CD14-positive monocyte (primary cell): Measurements from ENCODE around the gene EGLN3. TPM values are rescaled to one million over a fixed set of nuclear protein-coding genes. Genes with fewer than 3 reads are reported as not detected.

Experiments
- DNase-seq, 3 donors: peaks; one replicate each; pipeline ENCODE4 v3.0.0-alpha.2; 2011 to 2022
- H2AFZ ChIP-seq: 2 replicates; pipeline ENCODE4 v1.6.0; 2012; ENCODE audit warnings: mild to moderate bottlenecking, low read depth, low read length, inconsistent platforms; ENCODE audit not compliant: insufficient read depth, poor library complexity, severe bottlenecking
- H3K27ac ChIP-seq, 2 donors: 1 replicate in 1 of 2; 2 replicates in 1 of 2; pipeline ENCODE4 v1.5.1; 2012 to 2013; ENCODE audit warnings: low read length in 2 of 2, control low read depth in 1 of 2, inconsistent platforms in 1 of 2, low read depth in 1 of 2, mild to moderate bottlenecking in 1 of 2
- H3K27me3 ChIP-seq, 2 donors: one replicate each; pipeline versions ENCODE4 v1.6.0 to v1.6.1; 2011 to 2013; ENCODE audit warnings: low read length in 2 of 2; ENCODE audit not compliant: control insufficient read depth in 2 of 2, insufficient read depth in 2 of 2
- H3K36me3 ChIP-seq, 2 donors: replicated peaks in 1 of 2; 1 replicate in 1 of 2; 2 replicates in 1 of 2; pipeline versions ENCODE4 v1.5.1 to v1.6.1; 2012 to 2013; ENCODE audit warnings: low read length in 2 of 2, control low read depth in 1 of 2, inconsistent platforms in 1 of 2, mild to moderate bottlenecking in 1 of 2; ENCODE audit not compliant: insufficient read depth in 2 of 2, control insufficient read depth in 1 of 2
- H3K4me1 ChIP-seq, 2 donors: 1 replicate in 1 of 2; 2 replicates in 1 of 2; pipeline versions ENCODE4 v1.5.1 to v1.6.1; 2012 to 2013; ENCODE audit warnings: low read length in 2 of 2, control low read depth in 1 of 2, inconsistent platforms in 1 of 2, mild to moderate bottlenecking in 1 of 2, moderate library complexity in 1 of 2; ENCODE audit not compliant: insufficient read depth in 2 of 2, control insufficient read depth in 1 of 2
- H3K4me2 ChIP-seq: replicated peaks from 2 replicates; pipeline ENCODE3; 2012; ENCODE audit warnings: low read length, moderate library complexity, mild to moderate bottlenecking; ENCODE audit not compliant: poor library complexity, severe bottlenecking; ENCODE audit errors: extremely low read depth
- H3K4me3 ChIP-seq, 3 experiments: fragments of 200-600 bp in 1 of 3; sonication (generic) in 1 of 3; replicated peaks in 1 of 3; 1 replicate in 2 of 3; 2 replicates in 1 of 3; pipeline ENCODE4 v1.5.1; 2011 to 2013; ENCODE audit warnings: low read length in 3 of 3, mild to moderate bottlenecking in 3 of 3, control low read depth in 2 of 3, low read depth in 2 of 3, inconsistent platforms in 1 of 3, moderate library complexity in 1 of 3
- H3K79me2 ChIP-seq: 2 replicates; pipeline ENCODE4 v1.6.0; 2012; ENCODE audit warnings: mild to moderate bottlenecking, control low read depth, inconsistent platforms, low read length, moderate library complexity; ENCODE audit not compliant: insufficient read depth
- H3K9ac ChIP-seq: 2 replicates; pipeline ENCODE4 v1.6.0; 2017; ENCODE audit warnings: low read length, mild to moderate bottlenecking; ENCODE audit not compliant: insufficient read depth, poor library complexity, severe bottlenecking
- H3K9me3 ChIP-seq, 2 donors: replicated peaks in 1 of 2; 1 replicate in 1 of 2; 2 replicates in 1 of 2; pipeline versions ENCODE4 v1.5.1 to v1.6.1; 2012 to 2013; ENCODE audit warnings: low read length in 2 of 2, control low read depth in 1 of 2; ENCODE audit not compliant: control insufficient read depth in 1 of 2, insufficient read depth in 1 of 2
- H4K20me1 ChIP-seq: 2 replicates; pipeline ENCODE4 v1.6.0; 2012; ENCODE audit warnings: mild to moderate bottlenecking, low read length, control low read depth, moderate library complexity; ENCODE audit not compliant: insufficient read depth
- H3K27ac Mint-ChIP-seq, 7 donors: one replicate each; pipeline ENCODE4 v1.8.0; 2020; ENCODE audit warnings: mild to moderate bottlenecking in 7 of 7, mixed read lengths in 7 of 7, moderate library complexity in 6 of 7, inconsistent platforms in 2 of 7
- H3K27me3 Mint-ChIP-seq, 3 donors: one replicate each; pipeline ENCODE4 v1.8.0; 2021 to 2022; ENCODE audit warnings: low read depth in 3 of 3, mild to moderate bottlenecking in 3 of 3, mixed read lengths in 3 of 3, moderate library complexity in 3 of 3, inconsistent platforms in 1 of 3
- H3K36me3 Mint-ChIP-seq, 2 donors: one replicate each; pipeline ENCODE4 v1.8.0; 2020; ENCODE audit warnings: mixed read lengths in 2 of 2, inconsistent platforms in 1 of 2, mild to moderate bottlenecking in 1 of 2
- H3K4me1 Mint-ChIP-seq: one replicate; pipeline ENCODE4 v1.8.0; 2020; ENCODE audit warnings: mild to moderate bottlenecking, mixed read lengths
- H3K4me3 Mint-ChIP-seq, 2 donors: one replicate each; pipeline ENCODE4 v1.8.0; 2020; ENCODE audit warnings: mild to moderate bottlenecking in 2 of 2, mixed read lengths in 2 of 2, moderate library complexity in 1 of 2
- H3K9me3 Mint-ChIP-seq, 7 donors: one replicate each; pipeline ENCODE4 v1.8.0; 2020 to 2022; ENCODE audit warnings: mixed read lengths in 7 of 7, mild to moderate bottlenecking in 6 of 7, moderate library complexity in 6 of 7, inconsistent platforms in 2 of 7
- WGBS: methylation state at CpG from one replicate; pipeline ENCODE4 v1.1.5; 2013; ENCODE audit warnings: missing lambda C conversion rate; ENCODE audit not compliant: insufficient coverage; 5-methylcytosine and 5-hydroxymethylcytosine counted together
- intact Hi-C, 2 donors: fragments of 100-400 bp; cut with micrococcal nuclease; formaldehyde crosslinking; loops; one replicate each; pipeline versions ENCODE4 v1.15.0 to v1.15.1; 2023
- polyA plus RNA-seq, 3 donors: library from polyadenylated mRNA; depleted of rRNA in 1 of 3; unstranded in 2 of 3; stranded (reverse) in 1 of 3; fragments of 300-500 nt in 2 of 3; fragments of >200 nt in 1 of 3; fragmentation: Illumina TruSeq in 2 of 3; gene quantifications; 1 replicate in 2 of 3; 2 replicates in 1 of 3; pipeline ENCODE4 v1.2.3, GENCODE V29; 2012 to 2021
- TF ChIP-seq, protein P1 (sequence below): fragments of 200-600 bp; IDR thresholded peaks from one replicate; pipeline ENCODE4 v1.8.0; 2022; ENCODE audit warnings: antibody characterized with exemption, mild to moderate bottlenecking

The EGLN3 gene
- polyA plus RNA-seq, 3 donors, result 0.03 to 0.06 TPM; not detected in 1

DNA sequence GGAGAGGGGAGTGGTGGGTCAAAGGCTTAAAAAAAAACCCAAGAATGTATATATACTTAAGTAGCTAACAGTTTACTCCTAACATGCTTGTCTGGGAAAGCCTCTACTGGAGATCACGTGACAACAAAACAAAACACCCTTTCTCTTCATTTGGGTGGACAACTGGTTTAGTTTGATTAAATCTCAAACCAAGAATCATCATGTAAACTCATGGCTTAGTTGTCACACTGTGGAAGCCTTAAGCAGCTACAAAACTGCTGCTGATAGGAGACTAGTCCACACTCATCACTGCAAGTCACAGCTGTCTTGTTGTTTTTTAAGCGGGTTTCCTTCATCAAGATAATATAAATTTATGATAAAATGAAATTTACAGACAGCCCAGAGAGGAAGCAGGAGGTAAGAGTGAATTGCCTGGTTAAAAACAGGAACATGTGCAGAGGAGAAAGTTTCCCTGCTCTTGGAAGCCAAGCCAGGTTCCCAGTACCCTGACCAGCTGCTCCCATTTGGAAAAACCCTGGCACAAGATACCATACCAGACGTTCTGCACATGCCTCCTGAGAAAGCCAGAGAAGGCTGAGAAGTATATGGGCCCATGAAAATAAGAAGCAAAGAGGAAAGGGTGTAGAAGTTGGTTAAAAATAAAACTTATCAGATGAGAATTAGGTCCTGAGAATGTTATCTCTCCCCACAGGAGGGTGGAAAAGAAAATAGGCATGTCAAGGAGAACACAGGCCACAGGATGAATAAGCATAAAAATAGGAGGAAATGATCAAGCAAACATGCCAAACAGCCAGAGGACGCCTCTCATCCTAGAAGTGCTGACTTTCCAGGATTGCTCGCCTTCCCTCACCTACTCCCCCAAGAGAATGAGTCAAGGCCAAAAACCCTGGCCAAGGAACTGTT is 34.0 kb downstream of the EGLN3 start:
- Histone ChIP-seq H3K9ac (no peak overlapping the region), H3K4me3 (no peak overlapping the region), H3K79me2 (no peaks in the 10 kb centered on the region), H3K27ac (no peak overlapping the region), H3K4me1 (peaks cover 0 to 2% of the 10 kb centered on the region in 2 donors), H4K20me1 (no peaks in the 10 kb centered on the region), H3K27me3 (no peaks in the 10 kb centered on the region), H3K36me3 (no peaks in the 10 kb centered on the region), H3K4me2 (no peak overlapping the region), H3K9me3 (no peaks in the 10 kb centered on the region), H2AFZ (no peak overlapping the region)
- Mint-ChIP-seq H3K4me3 (no peak overlapping the region), H3K27ac (no peak overlapping the region), H3K9me3 (no peaks in the 10 kb centered on the region), H3K4me1 (peaks cover 6% of the 10 kb centered on the region), H3K27me3 (peaks cover 0 to 3% (median 3%) of the 10 kb centered on the region in 3 donors), H3K36me3 (no peaks in the 10 kb centered on the region)
- no CpG with 5 or more reads among the region's 5 CpGs for WGBS
- intact Hi-C loops, result no loop called here
- TF ChIP-seq, protein P1, sequence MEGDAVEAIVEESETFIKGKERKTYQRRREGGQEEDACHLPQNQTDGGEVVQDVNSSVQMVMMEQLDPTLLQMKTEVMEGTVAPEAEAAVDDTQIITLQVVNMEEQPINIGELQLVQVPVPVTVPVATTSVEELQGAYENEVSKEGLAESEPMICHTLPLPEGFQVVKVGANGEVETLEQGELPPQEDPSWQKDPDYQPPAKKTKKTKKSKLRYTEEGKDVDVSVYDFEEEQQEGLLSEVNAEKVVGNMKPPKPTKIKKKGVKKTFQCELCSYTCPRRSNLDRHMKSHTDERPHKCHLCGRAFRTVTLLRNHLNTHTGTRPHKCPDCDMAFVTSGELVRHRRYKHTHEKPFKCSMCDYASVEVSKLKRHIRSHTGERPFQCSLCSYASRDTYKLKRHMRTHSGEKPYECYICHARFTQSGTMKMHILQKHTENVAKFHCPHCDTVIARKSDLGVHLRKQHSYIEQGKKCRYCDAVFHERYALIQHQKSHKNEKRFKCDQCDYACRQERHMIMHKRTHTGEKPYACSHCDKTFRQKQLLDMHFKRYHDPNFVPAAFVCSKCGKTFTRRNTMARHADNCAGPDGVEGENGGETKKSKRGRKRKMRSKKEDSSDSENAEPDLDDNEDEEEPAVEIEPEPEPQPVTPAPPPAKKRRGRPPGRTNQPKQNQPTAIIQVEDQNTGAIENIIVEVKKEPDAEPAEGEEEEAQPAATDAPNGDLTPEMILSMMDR, result no peak
- no peak for DNase-seq

DNA sequence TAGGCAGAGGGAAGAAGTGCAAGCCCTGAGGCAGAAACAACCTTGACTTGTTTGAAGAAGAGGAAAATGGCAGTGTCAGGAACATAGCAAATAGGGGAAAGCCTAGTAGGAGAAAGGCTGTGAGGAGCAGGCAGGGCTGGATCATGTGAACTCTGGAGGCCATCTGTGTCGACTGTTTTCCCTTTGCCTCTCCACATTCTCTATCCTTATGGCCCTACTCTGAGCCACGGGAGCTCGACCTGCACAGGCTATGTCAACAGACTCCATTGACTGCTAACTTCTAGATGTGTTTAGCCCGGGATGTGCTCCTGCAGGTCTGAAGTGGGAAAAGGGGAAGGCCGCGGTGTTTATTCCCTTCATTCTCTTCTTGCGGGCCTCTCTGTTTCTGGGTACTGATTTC is 35.2 kb downstream of the EGLN3 start:
- Histone ChIP-seq H3K36me3 (no peaks in the 10 kb centered on the region), H3K4me2 (no peak overlapping the region), H3K4me1 (peaks cover 0 to 2% of the 10 kb centered on the region in 2 donors), H3K27me3 (no peaks in the 10 kb centered on the region), H2AFZ (no peak overlapping the region), H3K9ac (no peak overlapping the region), H3K79me2 (no peaks in the 10 kb centered on the region), H4K20me1 (no peaks in the 10 kb centered on the region), H3K4me3 (no peak overlapping the region), H3K9me3 (no peaks in the 10 kb centered on the region), H3K27ac (no peak overlapping the region)
- no CpG with 5 or more reads among the region's 7 CpGs for WGBS
- H3K27me3 Mint-ChIP-seq, result peaks cover under 1 to 3% (median 3%) of the 10 kb centered on the region in 3 donors
- no peaks in the 10 kb centered on the region for H3K9me3 Mint-ChIP-seq
- TF ChIP-seq, protein P1, result no peak
- intact Hi-C loops, result no loop called here
- H3K27ac Mint-ChIP-seq, result no peak overlapping the region
- H3K4me3 Mint-ChIP-seq, result no peak overlapping the region
- peaks cover 6% of the 10 kb centered on the region for H3K4me1 Mint-ChIP-seq
- no peaks in the 10 kb centered on the region for H3K36me3 Mint-ChIP-seq
- DNase-seq, result no peak
